Measurements from ENCODE around the gene LYZ.

- TF ChIP-seq CTCF (conservative IDR thresholded peaks at IDR 0.05 in 1 of 2, IDR thresholded peaks at IDR 0.05 in 1 of 2; ENCODE audit: low read depth in 1 of 2, low read length in 2 of 2) (no peak), EZH2 (IDR thresholded peaks at IDR 0.05; ENCODE audit: low read length, missing control alignments) (no peak)
Measured at GRCh38 chr12:69313209-69313608, 35.0 kb upstream of the LYZ start.
